IMR-90 (cell line): ENCODE measurements around the gene GPR35. TPM values are rescaled to one million over a fixed set of nuclear protein-coding genes. Genes with fewer than 3 reads are reported as not detected.

ENCODE experiments used
- ATAC-seq: fragments of 200-7000 bp; cut with Tn5 transposase; 2 replicates; pipeline ENCODE4 v1.9.1; 2020; ENCODE audit warnings: low read depth, mild to moderate bottlenecking, moderate library complexity
- BruUV-seq: library from RNA; stranded (reverse); fragments of 400-500 nt; replicated peaks from 2 replicates; lab custom pipeline; 2021; lab: Mats Ljungman, UMichigan
- CTCF ChIA-PET: fragments of 300-600 bp; formaldehyde crosslinking; extraction: SDS; loops from one replicate; lab custom pipeline; 2021; ENCODE audit warnings: antibody characterized with exemption; lab: Yijun Ruan, JAX
- POLR2A ChIA-PET: fragments of 300-600 bp; sonication (Branson Sonifier 250); formaldehyde crosslinking; loops from one replicate; lab custom pipeline; 2022; ENCODE audit warnings: antibody characterized with exemption; ENCODE audit not compliant: unreplicated experiment; lab: Charles Lee
- DNase-seq: peaks from one replicate; pipeline ENCODE4 v3.0.0; 2013
- H2AFZ ChIP-seq: replicated peaks from 2 replicates; pipeline ENCODE3; 2013; ENCODE audit warnings: low read length, mild to moderate bottlenecking; ENCODE audit not compliant: poor library complexity
- H2AK5ac ChIP-seq: 2 replicates; pipeline ENCODE4 v1.6.1; 2013; ENCODE audit warnings: low read depth, low read length, inconsistent platforms
- H2AK9ac ChIP-seq: replicated peaks from 2 replicates; pipeline ENCODE3; 2013; ENCODE audit warnings: mild to moderate bottlenecking, low read depth, low read length, moderate library complexity; ENCODE audit not compliant: poor library complexity
- H2BK120ac ChIP-seq: 2 replicates; pipeline ENCODE4 v1.6.1; 2013; ENCODE audit warnings: low read depth, low read length, inconsistent platforms
- H2BK15ac ChIP-seq: 3 replicates; pipeline ENCODE4 v1.6.1; 2013; ENCODE audit warnings: low read depth, low read length, inconsistent platforms
- H2BK20ac ChIP-seq: 2 replicates; pipeline ENCODE4 v1.6.1; 2013; ENCODE audit warnings: low read depth, mild to moderate bottlenecking, inconsistent platforms, low read length, moderate library complexity
- H2BK5ac ChIP-seq: 2 replicates; pipeline ENCODE4 v1.6.1; 2013; ENCODE audit warnings: mild to moderate bottlenecking, low read depth, low read length, inconsistent platforms; ENCODE audit not compliant: poor library complexity, severe bottlenecking
- H3K14ac ChIP-seq: replicated peaks from 2 replicates; pipeline ENCODE4 v1.6.1; 2013; ENCODE audit warnings: low read depth, low read length, inconsistent platforms
- H3K18ac ChIP-seq: 2 replicates; pipeline ENCODE4 v1.6.1; 2013; ENCODE audit warnings: low read depth, low read length, control low read depth
- H3K23ac ChIP-seq: 2 replicates; pipeline ENCODE4 v1.6.1; 2013; ENCODE audit warnings: low read depth, low read length, inconsistent platforms
- H3K27ac ChIP-seq: 2 replicates; pipeline ENCODE4 v1.5.1; 2013; ENCODE audit warnings: mild to moderate bottlenecking, control low read depth, low read length; ENCODE audit not compliant: insufficient read depth
- H3K27me3 ChIP-seq: 2 replicates; pipeline ENCODE4 v1.6.1; 2013; ENCODE audit warnings: low read length; ENCODE audit not compliant: control insufficient read depth, insufficient read depth
- H3K36me3 ChIP-seq: 2 replicates; pipeline ENCODE4 v1.6.1; 2013; ENCODE audit warnings: low read length, mixed read lengths; ENCODE audit not compliant: control insufficient read depth, insufficient read depth
- H3K4ac ChIP-seq: 2 replicates; pipeline ENCODE4 v1.6.1; 2013; ENCODE audit warnings: low read depth, low read length, inconsistent platforms
- H3K4me1 ChIP-seq: 2 replicates; pipeline ENCODE4 v1.6.1; 2013; ENCODE audit warnings: low read length, mixed read lengths; ENCODE audit not compliant: control insufficient read depth, insufficient read depth
- H3K4me2 ChIP-seq: 2 replicates; pipeline ENCODE4 v1.6.1; 2013; ENCODE audit warnings: low read depth, mild to moderate bottlenecking, control low read depth, low read length, moderate library complexity
- H3K4me3 ChIP-seq: 2 replicates; pipeline ENCODE4 v1.5.1; 2013; ENCODE audit warnings: low read depth, mild to moderate bottlenecking, control low read depth, low read length, moderate library complexity; ENCODE audit not compliant: insufficient read depth
- H3K56ac ChIP-seq: 2 replicates; pipeline ENCODE4 v1.6.1; 2013; ENCODE audit warnings: low read length, inconsistent platforms; ENCODE audit not compliant: insufficient read depth; ENCODE audit errors: extremely low read depth
- H3K79me1 ChIP-seq, 2 experiments: 2 replicates each; pipeline ENCODE4 v1.6.1; 2013; ENCODE audit warnings: low read length in 2 of 2, inconsistent platforms in 1 of 2, low read depth in 1 of 2
- H3K9ac ChIP-seq: 2 replicates; pipeline ENCODE4 v1.6.1; 2013; ENCODE audit warnings: low read depth, low read length, control low read depth
- H3K9me1 ChIP-seq: 2 replicates; pipeline ENCODE4 v1.6.1; 2013; ENCODE audit warnings: low read length, inconsistent platforms; ENCODE audit not compliant: insufficient read depth
- H3K9me3 ChIP-seq: 2 replicates; pipeline ENCODE4 v1.6.1; 2013; ENCODE audit warnings: low read length; ENCODE audit not compliant: control insufficient read depth, insufficient read depth
- H4K20me1 ChIP-seq: 2 replicates; pipeline ENCODE4 v1.6.1; 2013; ENCODE audit warnings: low read length, inconsistent platforms; ENCODE audit not compliant: insufficient read depth
- H4K5ac ChIP-seq: 2 replicates; pipeline ENCODE4 v1.6.1; 2013; ENCODE audit warnings: mild to moderate bottlenecking, low read depth, low read length, control low read depth
- H4K8ac ChIP-seq, 2 experiments: 2 replicates each; pipeline ENCODE4 v1.6.1; 2013; ENCODE audit warnings: low read depth in 2 of 2, low read length in 2 of 2, control low read depth in 1 of 2, inconsistent platforms in 1 of 2
- H4K91ac ChIP-seq: 2 replicates; pipeline ENCODE4 v1.6.1; 2013; ENCODE audit warnings: low read depth, low read length, inconsistent platforms; ENCODE audit not compliant: insufficient read depth
- FOS ChIP-seq: fragments of 150-350 bp; IDR thresholded peaks from 2 replicates; pipeline ENCODE4 v1.6.1; 2016; ENCODE audit warnings: low read depth, low read length
- RCOR1 ChIP-seq: IDR thresholded peaks from 2 replicates; pipeline ENCODE4 v1.6.1; 2012; ENCODE audit warnings: mild to moderate bottlenecking, low read length, improper control_type of control experiment; ENCODE audit not compliant: insufficient replicate concordance
- WGBS, 2 experiments: methylation state at CpG; one replicate each; pipeline versions ENCODE4 v1.1.5 to v1.1.7; 2013; ENCODE audit warnings: missing lambda C conversion rate in 2 of 2; ENCODE audit not compliant: insufficient read length in 1 of 2; ENCODE audit errors: extremely low coverage in 2 of 2; 5-methylcytosine and 5-hydroxymethylcytosine counted together
- dilution Hi-C: fragments of 300-500 bp; cut with HindIII; formaldehyde crosslinking; loops from one replicate; pipeline ENCODE4 v1.14.3; 2018; ENCODE audit warnings: low sequenced_read_pairs; ENCODE audit not compliant: unreplicated experiment
- in situ Hi-C: fragments of 300-500 bp; cut with MboI; formaldehyde crosslinking; loops from 3 replicates; pipeline ENCODE4 v1.14.3; 2019; ENCODE audit warnings: low sequenced_read_pairs, inconsistent platforms, mixed read lengths
- intact Hi-C: fragments of 100-400 bp; cut with micrococcal nuclease; formaldehyde crosslinking; loops from 2 replicates; pipeline ENCODE4 v1.10.0; 2022
- polyA plus RNA-seq, 3 experiments: library from polyadenylated mRNA; depleted of rRNA; stranded (reverse); fragments of >200 nt; gene quantifications; 2 replicates each; pipeline ENCODE4 v1.2.3, GENCODE V29; 2012; ENCODE audit warnings: low replicate concordance in 1 of 3
- total RNA-seq: library from RNA; depleted of rRNA; stranded (reverse); fragments of >200 nt; gene quantifications from 2 replicates; pipeline ENCODE4 v1.2.3, GENCODE V29; 2012

Gene GPR35
- total and polyA plus RNA-seq, 2 of the 4 experiments (the other 2 are of a cell fraction): 0.31 TPM; not detected in 1

- H3K4me3 ChIP-seq: no peak overlapping the region
- ChIA-PET CTCF (no interaction called here), POLR2A (no interaction called here)
- no peak overlapping the region for H3K18ac ChIP-seq
- peaks cover 10% of the 10 kb centered on the region; the same call in 1 of the 2 replicates for H3K9me1 ChIP-seq
- no peak overlapping the region for H2AK5ac ChIP-seq
- no peak overlapping the region for H3K56ac ChIP-seq
- TF ChIP-seq RCOR1 (no peak), FOS (no peak)
- peaks cover 25% of the 10 kb centered on the region for H3K36me3 ChIP-seq
- H3K4me2 ChIP-seq: no peak overlapping the region
- H3K27me3 ChIP-seq: no peaks in the 10 kb centered on the region
- dilution Hi-C loops: no loop called here
- peaks cover 10% of the 10 kb centered on the region for H4K20me1 ChIP-seq
- peaks cover 12 to 48% of the 10 kb centered on the region in 2 experiments for H3K79me1 ChIP-seq
- no peak overlapping the region for H2BK15ac ChIP-seq
- ATAC-seq (no peak), DNase-seq (no peak)
- BruUV-seq: no TSS peak
- in situ Hi-C loops: no loop called here
- H2BK120ac ChIP-seq: no peak overlapping the region
- H3K9ac ChIP-seq: no peak overlapping the region
- 96% methylated on average over 9 of the region's 13 CpGs; no CpG with 5 or more reads in 1 of the 2 experiments for WGBS, 2 experiments
- no peak overlapping the region for H3K27ac ChIP-seq
- no peak overlapping the region for H2AFZ ChIP-seq
- no peaks in the 10 kb centered on the region for H3K9me3 ChIP-seq
- intact Hi-C loops: no loop called here
- no peak overlapping the region for H3K23ac ChIP-seq
- H4K91ac ChIP-seq: no peak overlapping the region
- H3K14ac ChIP-seq: no peak overlapping the region
- H2AK9ac ChIP-seq: no peak overlapping the region
- no peak overlapping the region for H2BK5ac ChIP-seq
- no peak overlapping the region for H4K8ac ChIP-seq
- H3K4me1 ChIP-seq: peaks cover 7% of the 10 kb centered on the region; the same call in 1 of the 2 replicates
- no peak overlapping the region for H4K5ac ChIP-seq
- H2BK20ac ChIP-seq: no peak overlapping the region
- H3K4ac ChIP-seq: no peak overlapping the region
Observed at GRCh38 chr2:240591784-240592183, 33.5 kb upstream of the GPR35 start.
